GM19025 (cell line): ENCODE results near the gene OLFM4.
"Not testable (repeated sequence)": the region's sequence is repeated elsewhere in the genome, so short reads cannot be mapped to it uniquely, and the experiment has no call there.

Experiments used
- ATAC-seq: cut with Tn5 transposase; IDR thresholded peaks from one replicate; pipeline ENCODE4 v1.9.1; 2021; ENCODE audit warnings: mild to moderate bottlenecking, low read depth, moderate library complexity; ENCODE audit not compliant: unreplicated experiment

Gene OLFM4

DNA sequence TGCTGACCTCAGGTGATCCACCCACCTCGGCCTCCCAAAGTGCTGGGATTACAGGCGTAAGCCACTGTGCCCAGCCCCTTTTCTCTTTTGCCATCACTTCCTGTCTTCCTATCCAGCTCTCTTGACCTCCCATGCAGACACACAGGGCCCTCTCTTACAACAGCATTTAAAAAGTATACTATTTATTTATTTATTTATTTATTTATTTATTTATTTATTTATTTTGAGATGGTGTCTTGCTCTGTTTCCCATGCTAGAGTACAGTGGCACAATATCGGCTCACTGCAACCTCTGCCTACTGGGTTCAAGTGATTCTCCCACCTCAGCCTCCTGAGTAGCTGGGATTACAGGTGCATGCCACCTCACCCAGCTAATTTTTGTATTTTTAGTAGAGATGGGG is 14.6 kb upstream of the OLFM4 start:
- ATAC-seq = not testable (repeated sequence)

DNA sequence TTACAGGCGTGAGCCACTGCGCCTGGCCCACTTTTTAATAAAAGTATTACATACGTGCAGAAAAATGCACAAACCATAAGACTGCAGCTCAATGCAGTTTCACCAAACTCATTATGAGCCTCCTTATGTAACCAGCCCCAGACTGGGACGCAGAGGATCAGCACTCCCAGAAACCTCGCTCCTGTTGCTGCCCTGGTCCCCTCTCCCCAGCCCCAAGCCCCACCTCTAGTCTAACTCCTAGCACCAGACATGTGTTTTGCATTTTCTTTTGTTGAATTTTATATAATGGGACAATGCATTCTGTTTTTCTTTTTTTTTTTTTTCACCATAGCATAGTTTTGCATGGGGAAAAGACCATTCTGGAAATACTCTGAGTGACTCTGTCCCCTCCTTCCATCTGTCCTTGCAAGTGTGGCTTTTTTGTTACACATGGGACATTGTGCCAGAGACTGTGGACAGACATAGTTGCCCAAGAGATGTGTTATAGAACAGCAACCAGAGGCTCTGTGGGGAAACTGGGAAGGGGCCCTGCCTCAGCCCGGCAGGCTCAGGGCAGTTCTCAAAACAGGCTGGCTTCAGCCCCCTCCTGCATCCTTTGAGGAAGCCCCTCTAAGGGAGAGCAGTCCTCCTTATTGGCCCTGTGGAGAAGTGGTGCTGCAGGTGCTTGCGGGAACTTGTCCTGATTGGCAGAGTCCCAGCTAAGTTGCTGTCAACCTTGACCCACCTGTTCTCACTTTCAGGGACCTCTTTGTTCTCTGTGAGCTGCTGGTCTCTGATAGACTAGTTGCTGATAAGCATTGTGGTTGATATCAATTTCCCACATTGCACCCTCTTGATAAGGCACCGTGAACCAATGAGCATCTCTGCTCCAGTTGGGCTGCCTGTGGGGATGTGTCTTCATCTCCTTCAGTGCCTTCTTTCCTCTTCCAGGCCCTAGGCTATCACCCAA is 13.8 kb upstream of the OLFM4 start:
- ATAC-seq = no peak

DNA sequence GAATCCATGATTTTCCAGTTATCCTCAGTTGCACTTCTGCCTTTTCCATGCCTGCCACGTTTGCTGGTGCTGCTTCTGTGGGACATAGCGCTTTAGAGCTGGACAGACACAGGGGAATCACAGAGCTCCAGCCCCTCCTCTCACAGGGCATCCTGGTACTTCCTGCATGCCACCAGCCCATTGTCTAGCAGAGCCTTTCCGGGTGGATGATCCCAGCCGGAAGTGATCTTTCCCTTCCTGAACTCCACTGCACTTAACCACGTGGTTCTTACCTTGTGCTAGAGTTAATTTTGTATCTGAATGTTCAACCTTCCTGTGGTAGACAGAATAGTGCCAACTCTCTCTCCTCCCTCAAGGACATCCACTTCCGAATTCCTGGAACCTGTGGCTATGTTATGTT is 12.6 kb upstream of the OLFM4 start:
- no peak for ATAC-seq

- ATAC-seq = no peak
These were observed 11.1 kb upstream of the OLFM4 start for GRCh38 chr13:53017433-53017970.

- no peak for ATAC-seq
These were observed 9.6 kb upstream of the OLFM4 start for GRCh38 chr13:53018690-53019647.

DNA sequence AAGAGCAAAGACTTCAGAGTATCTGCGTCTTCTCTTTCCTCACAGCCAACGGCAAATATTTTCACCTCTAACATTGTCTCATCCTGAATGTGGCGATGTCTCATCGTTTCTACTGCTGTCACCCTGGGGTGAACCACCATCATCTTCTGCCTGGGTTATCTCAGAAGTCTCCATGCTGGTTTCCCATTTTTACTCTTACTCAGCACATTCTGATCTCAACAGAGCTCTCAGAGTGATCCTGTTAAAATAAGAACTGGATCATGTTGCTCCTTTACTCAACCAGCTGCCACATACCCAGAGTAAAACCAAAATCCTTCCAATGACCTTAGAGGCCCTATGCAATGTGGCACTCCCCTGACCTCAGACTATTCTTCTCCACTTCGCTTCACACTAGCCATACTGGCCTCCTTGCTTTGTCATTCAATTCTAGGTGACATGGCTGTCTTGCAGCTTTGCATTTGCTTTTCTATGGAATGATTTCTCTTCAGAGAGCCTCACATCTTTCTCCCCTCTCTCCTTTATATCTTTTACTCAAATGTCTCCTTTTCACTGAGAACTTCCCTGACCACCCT is 7.8 kb upstream of the OLFM4 start:
- no peak for ATAC-seq

DNA sequence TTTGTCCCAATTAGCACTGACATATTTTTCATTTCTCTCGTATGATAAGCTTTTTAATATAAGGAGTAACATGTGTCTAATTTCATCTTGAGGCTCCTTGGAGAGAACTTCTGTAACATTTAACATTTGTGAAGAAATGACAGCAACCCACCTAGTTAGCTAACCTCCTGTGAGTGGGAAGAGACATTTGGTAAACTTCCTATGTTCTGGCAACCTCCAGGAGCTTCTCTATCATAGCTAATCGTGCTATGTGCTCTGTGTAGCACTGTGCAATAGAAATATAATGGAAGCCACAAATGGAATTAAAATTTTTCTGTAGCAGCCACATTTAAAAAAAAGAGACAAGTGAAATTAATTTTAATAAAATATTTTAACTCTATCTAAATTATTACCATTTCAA is 5.4 kb upstream of the OLFM4 start:
- no peak for ATAC-seq

- ATAC-seq = no peak
These were observed 550 bp upstream of the OLFM4 start for GRCh38 chr13:53028063-53028462.

GRCh38 chr13:53032849-53033248 is 4.2 kb downstream of the OLFM4 start:
- no peak for ATAC-seq

DNA sequence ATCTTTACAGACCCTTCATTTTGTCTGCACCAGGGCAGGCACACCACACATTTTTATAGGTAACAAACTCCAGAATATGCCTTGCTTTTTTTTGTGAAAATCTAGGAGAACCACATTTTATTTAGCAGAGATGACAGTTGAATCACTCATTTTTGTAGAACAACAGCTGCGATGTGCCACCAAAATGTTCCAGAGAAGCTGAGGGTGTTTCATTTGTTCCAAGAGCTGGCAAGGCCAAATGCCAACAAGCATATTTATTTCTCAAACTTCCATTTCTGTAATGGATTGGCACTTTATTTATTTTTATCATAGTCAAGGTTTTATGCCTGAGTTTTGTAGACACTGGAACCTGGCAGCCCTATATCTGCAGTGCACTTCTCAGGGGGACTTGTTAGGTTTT is 10.4 kb downstream of the OLFM4 start:
- ATAC-seq = no peak

- ATAC-seq = no peak
These were observed 13.4 kb downstream of the OLFM4 start for GRCh38 chr13:53041968-53042516.

- no peak for ATAC-seq
These were observed 14.3 kb downstream of the OLFM4 start for GRCh38 chr13:53042877-53043276.

- no peak for ATAC-seq
These were observed 14.8 kb downstream of the OLFM4 start for GRCh38 chr13:53043398-53043797.

GRCh38 chr13:53045189-53045588 is 16.6 kb downstream of the OLFM4 start:
- no peak for ATAC-seq

DNA sequence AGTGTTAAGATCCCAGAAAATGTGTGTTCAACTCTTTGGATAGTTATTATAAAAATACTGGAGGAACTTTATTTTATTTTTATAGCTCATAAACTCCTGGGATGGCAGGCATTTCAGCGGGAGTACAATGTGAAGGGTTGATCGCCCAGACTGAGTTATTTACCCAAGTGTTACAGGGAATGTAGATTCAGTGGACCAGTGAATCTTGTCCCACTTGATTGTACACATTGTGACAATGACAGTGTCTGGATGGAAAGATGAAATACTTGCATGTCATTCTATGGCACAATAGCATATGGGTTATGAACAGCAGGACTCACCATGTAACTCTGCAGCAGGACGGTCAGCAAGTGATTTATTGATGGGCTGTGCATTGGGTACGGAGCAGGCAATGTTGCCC is 20.3 kb downstream of the OLFM4 start:
- ATAC-seq = no peak

- ATAC-seq = no peak
These were observed 21.5 kb downstream of the OLFM4 start for GRCh38 chr13:53050151-53050550.

DNA sequence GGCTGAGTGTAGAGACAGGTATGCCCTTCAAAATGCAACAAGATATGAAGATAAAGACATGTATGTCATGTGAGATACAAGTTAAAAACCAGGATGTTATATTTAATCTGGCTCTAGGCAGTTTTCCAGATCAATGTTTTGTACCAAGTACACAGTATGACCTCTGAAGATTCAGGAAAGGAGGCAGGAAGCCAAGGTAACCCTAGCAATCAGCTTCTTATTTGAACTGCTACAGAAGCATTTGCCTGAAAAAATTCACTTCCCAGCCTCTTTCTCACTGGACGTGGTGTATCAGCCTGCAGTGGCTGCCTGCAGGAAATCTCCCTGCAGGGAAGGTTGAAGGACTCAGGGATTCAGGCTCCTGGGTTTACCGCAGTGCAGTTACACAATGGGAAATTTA is 24.1 kb downstream of the OLFM4 start:
- no peak for ATAC-seq

DNA sequence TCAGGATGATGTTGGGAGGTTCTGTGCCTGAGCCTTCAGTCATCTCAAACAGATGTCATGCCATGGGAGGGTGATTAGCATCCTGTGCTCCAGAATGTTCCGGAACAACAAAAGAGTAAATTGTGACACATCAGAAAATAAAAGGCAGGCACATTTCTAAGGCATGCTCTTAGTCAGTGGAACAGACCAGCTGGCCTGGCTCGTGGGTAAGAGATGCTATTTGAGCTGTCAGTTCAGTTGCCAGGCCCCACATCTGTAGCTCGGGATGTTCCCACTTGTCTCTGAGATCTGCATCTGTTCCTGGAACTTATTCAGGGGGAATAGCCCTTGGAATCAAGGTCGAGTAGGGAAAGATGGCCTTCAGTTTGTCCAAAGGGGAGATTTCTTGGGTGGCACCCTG is 26.0 kb downstream of the OLFM4 start:
- no peak for ATAC-seq

DNA sequence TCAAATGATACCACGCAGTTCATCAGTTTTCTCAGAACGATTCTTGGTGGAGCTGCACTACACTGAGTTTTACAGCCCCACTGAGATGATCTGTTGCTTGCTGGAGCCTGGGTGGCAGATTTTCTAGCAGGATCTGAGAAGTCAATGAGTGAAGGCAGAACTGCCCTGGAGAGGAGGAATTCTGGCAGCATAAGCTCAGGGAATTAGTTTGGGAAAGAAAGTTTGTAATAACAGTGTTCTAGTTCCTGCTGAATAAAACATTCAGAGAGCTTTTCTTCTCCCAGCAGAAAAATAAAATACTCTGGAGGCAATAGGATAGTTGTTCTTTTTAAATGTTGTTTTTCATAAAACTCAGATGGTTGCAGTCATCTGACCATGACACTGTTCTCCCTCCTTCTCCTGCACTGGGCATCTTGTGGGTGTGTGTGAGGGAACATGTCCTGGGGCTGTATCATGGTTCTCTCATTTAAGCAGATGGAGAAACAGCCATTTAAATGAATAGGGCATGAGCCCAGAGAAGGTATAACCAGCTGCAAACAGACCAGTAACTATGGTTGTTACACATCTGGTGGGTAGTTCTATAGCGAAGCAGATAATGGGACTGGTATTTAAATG is 29.6 kb downstream of the OLFM4 start:
- no peak for ATAC-seq
